HEK293 (cell line): ENCODE data around the gene SLC7A10.

Source experiments
- KLF1 ChIP-seq: fragments of 450-650 bp; formaldehyde crosslinking; IDR thresholded peaks from 2 replicates; pipeline ENCODE4 v1.5.1; 2016; ENCODE audit warnings: missing biosample characterization, missing genetic modification characterization
- KLF8 ChIP-seq: fragments of 450-650 bp; formaldehyde crosslinking; IDR thresholded peaks from 2 replicates; pipeline ENCODE4 v1.5.1; 2016; ENCODE audit warnings: missing biosample characterization, missing genetic modification characterization
- SCRT2 ChIP-seq: fragments of 450-650 bp; formaldehyde crosslinking; IDR thresholded peaks from 2 replicates; pipeline ENCODE4 v1.5.1; 2016; ENCODE audit warnings: missing biosample characterization, missing genetic modification characterization
- YY1 ChIP-seq: fragments of 450-650 bp; formaldehyde crosslinking; IDR thresholded peaks from 2 replicates; pipeline ENCODE4 v1.5.1; 2018; ENCODE audit warnings: missing biosample characterization, missing genetic modification characterization
- ZNF184 ChIP-seq: fragments of 450-650 bp; IDR thresholded peaks from 2 replicates; pipeline ENCODE4 v1.5.1; 2018; ENCODE audit warnings: missing biosample characterization, mild to moderate bottlenecking, missing genetic modification characterization
- ZNF211 ChIP-seq: fragments of 450-650 bp; formaldehyde crosslinking; IDR thresholded peaks from 2 replicates; pipeline ENCODE4 v1.5.1; 2016; ENCODE audit warnings: low read depth, missing biosample characterization, missing genetic modification characterization
- ZNF544 ChIP-seq: fragments of 450-650 bp; formaldehyde crosslinking; IDR thresholded peaks from 2 replicates; pipeline ENCODE4 v1.5.0; 2017; ENCODE audit warnings: missing biosample characterization, missing genetic modification characterization
- ZNF610 ChIP-seq: fragments of 450-650 bp; formaldehyde crosslinking; IDR thresholded peaks from 2 replicates; pipeline ENCODE4 v1.5.1; 2016; ENCODE audit warnings: missing biosample characterization, missing genetic modification characterization, borderline replicate concordance
- ZNF658 ChIP-seq: fragments of 450-650 bp; formaldehyde crosslinking; IDR thresholded peaks from 2 replicates; pipeline ENCODE4; 2016; ENCODE audit warnings: missing biosample characterization, missing genetic modification characterization
- ZNF670 ChIP-seq: fragments of 450-650 bp; formaldehyde crosslinking; IDR thresholded peaks from 2 replicates; pipeline ENCODE4 v1.5.1; 2016; ENCODE audit warnings: missing biosample characterization, missing genetic modification characterization, low read depth
- ZNF747 ChIP-seq: fragments of 450-650 bp; formaldehyde crosslinking; IDR thresholded peaks from 2 replicates; pipeline ENCODE4 v1.5.1; 2016; ENCODE audit warnings: missing biosample characterization, missing genetic modification characterization
- TF ChIP-seq, protein P1 (sequence below): fragments of 450-650 bp; formaldehyde crosslinking; IDR thresholded peaks from 2 replicates; pipeline ENCODE4 v1.5.1; 2016; ENCODE audit warnings: missing biosample characterization, missing genetic modification characterization
- TF ChIP-seq, protein P2 (sequence below): fragments of 450-650 bp; formaldehyde crosslinking; IDR thresholded peaks from 2 replicates; pipeline ENCODE4 v1.5.1; 2016; ENCODE audit warnings: missing biosample characterization, missing genetic modification characterization
- TF ChIP-seq, protein P3 (sequence below): fragments of 450-650 bp; formaldehyde crosslinking; IDR thresholded peaks from 2 replicates; pipeline ENCODE4 v1.5.1; 2016; ENCODE audit warnings: missing biosample characterization, missing genetic modification characterization

DNA sequence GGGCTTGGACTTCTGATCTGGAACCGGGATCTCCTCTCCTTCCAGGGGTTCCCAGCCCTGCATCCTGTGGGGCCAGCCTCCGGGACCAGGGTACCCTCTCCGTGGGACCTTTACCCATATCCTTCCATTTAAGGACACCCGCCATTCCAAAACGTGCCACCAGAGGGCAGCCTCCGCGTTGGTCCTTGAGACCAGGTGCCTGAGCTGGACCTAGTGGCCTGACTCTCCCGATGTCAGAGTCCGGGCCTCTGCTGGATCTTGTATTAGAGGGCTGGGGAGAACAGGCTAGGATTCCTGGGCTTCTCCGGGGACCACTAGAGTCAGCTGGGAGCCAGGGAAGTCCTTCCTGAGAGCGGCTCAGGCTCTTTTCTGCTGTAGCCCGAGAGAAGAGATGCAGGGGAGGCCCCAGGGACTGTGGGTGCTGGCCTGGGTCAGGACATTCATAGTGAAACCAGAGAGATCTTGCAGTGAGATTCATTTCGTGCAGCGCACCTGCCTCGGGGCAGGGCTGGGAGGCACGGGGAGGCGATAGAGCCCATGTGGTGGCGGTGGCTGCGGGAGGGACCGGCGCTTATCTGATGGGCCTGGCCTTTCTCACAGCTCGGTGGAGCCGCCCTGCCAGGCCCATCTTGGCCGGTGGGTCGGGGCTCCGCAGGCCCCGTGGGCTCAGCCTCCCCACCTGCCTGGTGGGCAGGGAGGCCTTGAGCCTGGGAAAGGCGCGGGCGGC is 9.8 kb upstream of the SLC7A10 start:
- no peak for TF ChIP-seq ZNF747 (tag by site-specific recombination)
- TF ChIP-seq ZNF610 (tag by site-specific recombination): no peak
- no peak for TF ChIP-seq ZNF184 (tag by site-specific recombination)
- no peak for TF ChIP-seq ZNF670
- TF ChIP-seq YY1 (tag by site-specific recombination): no peak
- TF ChIP-seq, protein P1, sequence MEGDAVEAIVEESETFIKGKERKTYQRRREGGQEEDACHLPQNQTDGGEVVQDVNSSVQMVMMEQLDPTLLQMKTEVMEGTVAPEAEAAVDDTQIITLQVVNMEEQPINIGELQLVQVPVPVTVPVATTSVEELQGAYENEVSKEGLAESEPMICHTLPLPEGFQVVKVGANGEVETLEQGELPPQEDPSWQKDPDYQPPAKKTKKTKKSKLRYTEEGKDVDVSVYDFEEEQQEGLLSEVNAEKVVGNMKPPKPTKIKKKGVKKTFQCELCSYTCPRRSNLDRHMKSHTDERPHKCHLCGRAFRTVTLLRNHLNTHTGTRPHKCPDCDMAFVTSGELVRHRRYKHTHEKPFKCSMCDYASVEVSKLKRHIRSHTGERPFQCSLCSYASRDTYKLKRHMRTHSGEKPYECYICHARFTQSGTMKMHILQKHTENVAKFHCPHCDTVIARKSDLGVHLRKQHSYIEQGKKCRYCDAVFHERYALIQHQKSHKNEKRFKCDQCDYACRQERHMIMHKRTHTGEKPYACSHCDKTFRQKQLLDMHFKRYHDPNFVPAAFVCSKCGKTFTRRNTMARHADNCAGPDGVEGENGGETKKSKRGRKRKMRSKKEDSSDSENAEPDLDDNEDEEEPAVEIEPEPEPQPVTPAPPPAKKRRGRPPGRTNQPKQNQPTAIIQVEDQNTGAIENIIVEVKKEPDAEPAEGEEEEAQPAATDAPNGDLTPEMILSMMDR: peak; percentile 88
- TF ChIP-seq, protein P2, sequence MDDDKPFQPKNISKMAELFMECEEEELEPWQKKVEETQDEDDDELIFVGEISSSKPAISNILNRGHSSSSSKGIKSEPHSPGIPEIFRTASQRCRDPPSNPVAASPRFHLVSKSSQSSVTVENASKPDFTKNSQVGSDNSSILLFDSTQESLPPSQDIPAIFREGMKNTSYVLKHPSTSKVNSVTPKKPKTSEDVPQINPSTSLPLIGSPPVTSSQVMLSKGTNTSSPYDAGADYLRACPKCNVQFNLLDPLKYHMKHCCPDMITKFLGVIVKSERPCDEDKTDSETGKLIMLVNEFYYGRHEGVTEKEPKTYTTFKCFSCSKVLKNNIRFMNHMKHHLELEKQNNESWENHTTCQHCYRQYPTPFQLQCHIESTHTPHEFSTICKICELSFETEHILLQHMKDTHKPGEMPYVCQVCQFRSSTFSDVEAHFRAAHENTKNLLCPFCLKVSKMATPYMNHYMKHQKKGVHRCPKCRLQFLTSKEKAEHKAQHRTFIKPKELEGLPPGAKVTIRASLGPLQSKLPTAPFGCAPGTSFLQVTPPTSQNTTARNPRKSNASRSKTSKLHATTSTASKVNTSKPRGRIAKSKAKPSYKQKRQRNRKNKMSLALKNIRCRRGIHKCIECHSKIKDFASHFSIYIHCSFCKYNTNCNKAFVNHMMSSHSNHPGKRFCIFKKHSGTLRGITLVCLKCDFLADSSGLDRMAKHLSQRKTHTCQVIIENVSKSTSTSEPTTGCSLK (tag by site-specific recombination): no peak
- no peak for TF ChIP-seq SCRT2 (tag by site-specific recombination)
- no peak for TF ChIP-seq KLF8 (tag by site-specific recombination)
- no peak for TF ChIP-seq ZNF211 (tag by site-specific recombination)
- TF ChIP-seq KLF1 (tag by site-specific recombination): no peak
- no peak for TF ChIP-seq ZNF544
- TF ChIP-seq, protein P3, sequence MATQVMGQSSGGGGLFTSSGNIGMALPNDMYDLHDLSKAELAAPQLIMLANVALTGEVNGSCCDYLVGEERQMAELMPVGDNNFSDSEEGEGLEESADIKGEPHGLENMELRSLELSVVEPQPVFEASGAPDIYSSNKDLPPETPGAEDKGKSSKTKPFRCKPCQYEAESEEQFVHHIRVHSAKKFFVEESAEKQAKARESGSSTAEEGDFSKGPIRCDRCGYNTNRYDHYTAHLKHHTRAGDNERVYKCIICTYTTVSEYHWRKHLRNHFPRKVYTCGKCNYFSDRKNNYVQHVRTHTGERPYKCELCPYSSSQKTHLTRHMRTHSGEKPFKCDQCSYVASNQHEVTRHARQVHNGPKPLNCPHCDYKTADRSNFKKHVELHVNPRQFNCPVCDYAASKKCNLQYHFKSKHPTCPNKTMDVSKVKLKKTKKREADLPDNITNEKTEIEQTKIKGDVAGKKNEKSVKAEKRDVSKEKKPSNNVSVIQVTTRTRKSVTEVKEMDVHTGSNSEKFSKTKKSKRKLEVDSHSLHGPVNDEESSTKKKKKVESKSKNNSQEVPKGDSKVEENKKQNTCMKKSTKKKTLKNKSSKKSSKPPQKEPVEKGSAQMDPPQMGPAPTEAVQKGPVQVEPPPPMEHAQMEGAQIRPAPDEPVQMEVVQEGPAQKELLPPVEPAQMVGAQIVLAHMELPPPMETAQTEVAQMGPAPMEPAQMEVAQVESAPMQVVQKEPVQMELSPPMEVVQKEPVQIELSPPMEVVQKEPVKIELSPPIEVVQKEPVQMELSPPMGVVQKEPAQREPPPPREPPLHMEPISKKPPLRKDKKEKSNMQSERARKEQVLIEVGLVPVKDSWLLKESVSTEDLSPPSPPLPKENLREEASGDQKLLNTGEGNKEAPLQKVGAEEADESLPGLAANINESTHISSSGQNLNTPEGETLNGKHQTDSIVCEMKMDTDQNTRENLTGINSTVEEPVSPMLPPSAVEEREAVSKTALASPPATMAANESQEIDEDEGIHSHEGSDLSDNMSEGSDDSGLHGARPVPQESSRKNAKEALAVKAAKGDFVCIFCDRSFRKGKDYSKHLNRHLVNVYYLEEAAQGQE (tag by site-specific recombination): peak; percentile 55; the same call in 1 of the 2 replicates
- TF ChIP-seq ZNF658 (tag by site-specific recombination): no peak
